ENCODE data around the gene DCC. TPM values are rescaled to one million over a fixed set of nuclear protein-coding genes. Genes with fewer than 3 reads are reported as not detected.
A peak's percentile ranks its signal among the peaks of the same experiment; 100 is the strongest.

Gene DCC
- total RNA-seq, 1 experiment from 2014 or later: not detected

GRCh38 chr18:53560546-53560945 lies 1220.5 kb downstream of the DCC start:
- ChIA-PET CTCF (no interaction called here), POLR2A (ENCODE audit: unreplicated experiment) (no interaction called here)
- intact Hi-C loops (cut with micrococcal nuclease; ENCODE audit: unreplicated experiment): no loop called here
- Histone ChIP-seq H2AFZ (no peak overlapping the region), H3K9me3 (ENCODE audit: insufficient read depth, low read depth) (no peaks in the 10 kb centered on the region), H3K36me3 (ENCODE audit: low read depth) (no peaks in the 10 kb centered on the region), H3K4me1 (replicated peaks; ENCODE audit: insufficient read depth) (no peaks in the 10 kb centered on the region), H3K9me2 (ENCODE audit: insufficient read depth) (no peaks in the 10 kb centered on the region), H3K79me2 (ENCODE audit: low read depth) (no peaks in the 10 kb centered on the region), H3K4me2 (no peak overlapping the region), H3K27ac (no peak overlapping the region), H3F3A (ENCODE audit: insufficient read depth, low read depth) (no peaks in the 10 kb centered on the region), H3K27me3 (ENCODE audit: insufficient read depth, low read depth) (no peaks in the 10 kb centered on the region), H4K20me1 (ENCODE audit: insufficient read depth) (no peaks in the 10 kb centered on the region), H3K4me3 (no peak overlapping the region)
- TF ChIP-seq, protein P1, sequence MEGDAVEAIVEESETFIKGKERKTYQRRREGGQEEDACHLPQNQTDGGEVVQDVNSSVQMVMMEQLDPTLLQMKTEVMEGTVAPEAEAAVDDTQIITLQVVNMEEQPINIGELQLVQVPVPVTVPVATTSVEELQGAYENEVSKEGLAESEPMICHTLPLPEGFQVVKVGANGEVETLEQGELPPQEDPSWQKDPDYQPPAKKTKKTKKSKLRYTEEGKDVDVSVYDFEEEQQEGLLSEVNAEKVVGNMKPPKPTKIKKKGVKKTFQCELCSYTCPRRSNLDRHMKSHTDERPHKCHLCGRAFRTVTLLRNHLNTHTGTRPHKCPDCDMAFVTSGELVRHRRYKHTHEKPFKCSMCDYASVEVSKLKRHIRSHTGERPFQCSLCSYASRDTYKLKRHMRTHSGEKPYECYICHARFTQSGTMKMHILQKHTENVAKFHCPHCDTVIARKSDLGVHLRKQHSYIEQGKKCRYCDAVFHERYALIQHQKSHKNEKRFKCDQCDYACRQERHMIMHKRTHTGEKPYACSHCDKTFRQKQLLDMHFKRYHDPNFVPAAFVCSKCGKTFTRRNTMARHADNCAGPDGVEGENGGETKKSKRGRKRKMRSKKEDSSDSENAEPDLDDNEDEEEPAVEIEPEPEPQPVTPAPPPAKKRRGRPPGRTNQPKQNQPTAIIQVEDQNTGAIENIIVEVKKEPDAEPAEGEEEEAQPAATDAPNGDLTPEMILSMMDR (conservative IDR thresholded peaks at IDR 0.05): no peak
- no peak for TF ChIP-seq EZH2 (IDR thresholded peaks at IDR 0.05; ENCODE audit: low read depth)
- BruUV-seq (replicated peaks): no TSS peak
- no peak for DNase-seq

DNA sequence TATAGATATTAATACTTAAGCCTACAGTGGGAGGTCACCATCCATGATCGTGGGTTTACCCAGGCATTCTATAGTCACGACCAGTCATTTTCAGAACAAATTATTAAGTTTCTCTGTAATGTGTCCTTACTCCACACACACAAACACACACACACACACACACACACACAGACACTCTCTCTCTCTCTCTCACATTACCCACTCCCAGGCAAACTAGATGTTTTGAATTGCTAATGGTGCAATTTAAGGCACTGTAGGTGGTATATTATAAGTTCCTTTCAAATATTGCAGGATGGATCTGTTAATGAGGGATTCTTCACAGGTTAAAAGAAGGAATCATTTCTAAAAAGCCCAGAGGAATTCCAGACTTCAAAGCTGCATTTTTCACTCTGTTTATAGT lies 1226.6 kb downstream of the DCC start:
- intact Hi-C loops (cut with micrococcal nuclease; ENCODE audit: unreplicated experiment): no loop called here
- no peaks in the 10 kb centered on the region for H3K9me3 ChIP-seq (ENCODE audit: insufficient read depth, low read depth)
- no peaks in the 10 kb centered on the region for H3K27me3 ChIP-seq (ENCODE audit: insufficient read depth, low read depth)
- H3K4me3 ChIP-seq: no peak overlapping the region
- H3K4me2 ChIP-seq: no peak overlapping the region
- CTCF ChIA-PET: no interaction called here
- H3F3A ChIP-seq (ENCODE audit: insufficient read depth, low read depth): no peaks in the 10 kb centered on the region
- H3K9me2 ChIP-seq (ENCODE audit: insufficient read depth): no peaks in the 10 kb centered on the region; the same call in 1 of the 2 replicates
- H3K4me1 ChIP-seq (replicated peaks; ENCODE audit: insufficient read depth): no peaks in the 10 kb centered on the region
- H2AFZ ChIP-seq: no peak overlapping the region
- no TSS peak for BruUV-seq (replicated peaks)
- H3K79me2 ChIP-seq (ENCODE audit: low read depth): no peaks in the 10 kb centered on the region
- H3K27ac ChIP-seq: no peak overlapping the region
- TF ChIP-seq, protein P1 (conservative IDR thresholded peaks at IDR 0.05): no peak
- no peak for TF ChIP-seq EZH2 (IDR thresholded peaks at IDR 0.05; ENCODE audit: low read depth)
- H3K36me3 ChIP-seq (ENCODE audit: low read depth): no peaks in the 10 kb centered on the region
- H4K20me1 ChIP-seq (ENCODE audit: insufficient read depth): no peaks in the 10 kb centered on the region
- no peak for DNase-seq
- POLR2A ChIA-PET (ENCODE audit: unreplicated experiment): no interaction called here

DNA sequence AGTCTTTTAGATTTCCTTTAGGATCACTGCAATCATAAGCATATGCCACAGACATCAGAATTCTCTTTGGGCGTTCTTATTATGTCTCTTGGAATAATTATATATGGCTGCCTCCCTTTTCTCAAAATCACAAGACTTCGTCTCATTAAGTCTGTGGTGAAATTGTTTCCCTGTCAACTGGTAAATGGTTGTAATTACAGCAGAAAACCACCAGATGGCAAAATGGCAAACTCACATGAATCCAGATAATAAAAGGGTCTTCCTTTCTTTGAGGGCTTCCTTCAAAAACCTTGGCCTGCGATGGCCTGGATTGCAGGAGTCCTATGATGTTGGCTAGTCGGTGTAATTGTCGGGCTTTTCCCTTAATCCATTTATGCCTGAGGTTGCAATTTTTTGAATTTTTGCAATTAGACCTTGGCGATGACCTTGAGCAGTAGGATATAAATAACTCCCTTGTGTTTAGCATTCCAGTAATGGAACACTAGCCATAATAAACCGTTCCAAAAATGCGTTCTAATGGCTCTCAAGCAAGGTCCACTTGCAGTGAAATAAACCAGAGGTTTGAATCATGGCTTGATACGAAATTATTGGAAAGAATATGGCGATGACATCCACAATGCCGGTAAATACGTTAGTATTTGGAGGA lies 1228.1 kb downstream of the DCC start:
- Histone ChIP-seq H2AFZ (no peak overlapping the region), H3K4me3 (no peak overlapping the region), H3K9me2 (ENCODE audit: insufficient read depth) (no peaks in the 10 kb centered on the region; the same call in 1 of the 2 replicates), H4K20me1 (ENCODE audit: insufficient read depth) (no peaks in the 10 kb centered on the region), H3F3A (ENCODE audit: insufficient read depth, low read depth) (no peaks in the 10 kb centered on the region), H3K27me3 (ENCODE audit: insufficient read depth, low read depth) (no peaks in the 10 kb centered on the region), H3K9me3 (ENCODE audit: insufficient read depth, low read depth) (no peaks in the 10 kb centered on the region), H3K36me3 (ENCODE audit: low read depth) (no peaks in the 10 kb centered on the region), H3K27ac (no peak overlapping the region), H3K4me1 (replicated peaks; ENCODE audit: insufficient read depth) (no peaks in the 10 kb centered on the region), H3K79me2 (ENCODE audit: low read depth) (no peaks in the 10 kb centered on the region), H3K4me2 (no peak overlapping the region)
- ChIA-PET CTCF (no interaction called here), POLR2A (ENCODE audit: unreplicated experiment) (no interaction called here)
- TF ChIP-seq EZH2 (IDR thresholded peaks at IDR 0.05; ENCODE audit: low read depth): no peak
- TF ChIP-seq, protein P1 (conservative IDR thresholded peaks at IDR 0.05): peak; percentile 80
- no TSS peak for BruUV-seq (replicated peaks)
- DNase-seq: no peak
- intact Hi-C loops (cut with micrococcal nuclease; ENCODE audit: unreplicated experiment): loop anchor here (1.0 kb wide), 1 partner anchor 551 kb away; no protein-coding TSS in a partner anchor

Small RNA genes lying within 50 kb of the gene (microRNA-seq; reads per million reads assigned to microRNA genes)
- not detected for gene MIR4528 (ENCODE audit: borderline number of aligned reads, borderline replicate concordance)

All from PC-9 (cell line).